ENCODE measurements around the gene LRP1B.

The LRP1B gene

DNA sequence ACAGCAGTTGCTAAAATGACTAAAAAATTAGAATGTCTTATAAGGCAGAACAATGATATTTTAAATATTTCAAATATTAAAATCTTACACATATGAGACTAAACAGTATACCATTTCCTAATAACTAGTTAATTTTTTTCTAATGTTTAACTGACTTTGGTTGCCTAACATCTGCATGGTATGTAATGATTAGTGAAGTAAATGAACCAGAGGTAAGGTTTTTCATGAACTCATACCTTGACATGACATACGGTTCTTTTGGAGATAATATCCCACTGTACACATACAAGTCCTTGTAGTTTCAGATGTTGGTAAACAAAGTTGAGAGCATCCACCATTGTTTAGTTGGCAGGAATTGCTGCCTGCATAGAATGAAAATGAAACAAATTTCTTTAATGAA lies 1360.2 kb downstream of the LRP1B start:
- in situ Hi-C loops (cut with HindIII; ENCODE audit: low sequenced_read_pairs) = no loop called here

DNA sequence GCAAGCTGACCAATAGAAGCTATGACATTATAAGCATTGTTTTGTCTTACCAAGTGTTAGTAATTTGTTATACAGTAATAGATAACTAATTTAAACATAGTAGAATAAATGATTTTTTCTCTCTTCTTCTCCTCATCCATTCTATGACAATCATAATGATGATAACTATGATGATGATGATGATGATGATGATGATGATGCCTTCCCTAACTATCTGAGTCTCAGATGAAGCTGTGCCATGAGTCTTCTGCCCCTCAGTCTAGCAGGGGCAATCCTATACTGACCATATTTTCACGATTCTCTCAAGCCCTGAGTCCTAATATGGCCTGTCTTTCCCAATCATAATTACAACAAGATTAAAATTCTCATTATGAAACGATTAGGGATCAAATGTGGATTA lies 1369.0 kb downstream of the LRP1B start:
- in situ Hi-C loops (cut with HindIII; ENCODE audit: low sequenced_read_pairs) = no loop called here

DNA sequence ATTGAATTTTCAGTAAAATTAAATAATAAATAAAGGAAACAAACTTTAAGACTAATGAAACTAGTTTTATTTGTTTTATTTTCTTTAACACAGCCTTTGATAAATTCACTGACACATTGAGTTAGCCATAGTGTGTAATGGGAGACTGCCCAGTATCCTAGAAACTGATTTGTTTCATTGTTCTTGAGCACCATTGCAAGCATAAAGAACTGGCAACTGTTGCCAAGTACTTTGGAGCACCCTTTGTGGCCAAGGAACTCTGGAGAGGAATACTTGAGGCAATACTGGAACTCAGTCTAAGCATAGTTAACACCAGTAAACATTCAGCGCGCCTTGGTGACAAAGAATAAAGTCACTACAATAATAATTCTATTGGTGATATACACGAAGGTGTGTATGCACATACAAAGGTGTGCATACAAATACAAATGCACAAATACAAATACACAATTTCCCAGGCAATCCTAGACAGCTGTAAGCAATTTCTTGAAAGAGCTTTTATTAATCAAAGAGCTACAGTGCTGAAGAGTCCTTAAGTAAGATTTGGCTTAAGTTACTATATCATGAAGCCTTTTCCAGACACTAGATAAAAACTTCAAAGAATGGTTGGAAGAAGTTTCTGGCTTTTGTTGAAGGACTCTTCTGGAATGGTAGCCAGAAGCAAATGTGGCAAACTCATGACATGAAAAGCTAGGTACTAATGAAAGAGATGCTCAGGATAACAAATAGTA lies 1371.2 kb downstream of the LRP1B start:
- in situ Hi-C loops (cut with HindIII; ENCODE audit: low sequenced_read_pairs) = no loop called here

DNA sequence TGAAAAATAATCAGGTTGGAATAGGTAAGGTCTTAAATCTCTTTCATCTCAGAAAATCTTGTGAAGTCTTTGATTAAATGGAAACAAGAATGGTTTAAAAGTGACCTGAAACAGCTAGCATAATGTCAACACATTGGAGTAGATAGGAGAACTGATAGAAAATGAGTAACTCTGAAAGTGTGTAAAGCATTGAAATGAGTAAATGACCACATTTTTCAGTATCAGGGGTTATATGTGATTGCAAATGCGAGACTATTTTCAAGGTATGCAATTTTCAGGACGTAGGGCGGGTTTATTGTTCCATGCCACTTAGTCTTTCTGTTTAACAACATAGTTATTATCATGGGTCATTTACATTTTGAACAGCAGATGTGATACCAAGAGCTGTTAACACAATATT lies 1383.2 kb downstream of the LRP1B start:
- in situ Hi-C loops (cut with HindIII; ENCODE audit: low sequenced_read_pairs) = no loop called here

DNA sequence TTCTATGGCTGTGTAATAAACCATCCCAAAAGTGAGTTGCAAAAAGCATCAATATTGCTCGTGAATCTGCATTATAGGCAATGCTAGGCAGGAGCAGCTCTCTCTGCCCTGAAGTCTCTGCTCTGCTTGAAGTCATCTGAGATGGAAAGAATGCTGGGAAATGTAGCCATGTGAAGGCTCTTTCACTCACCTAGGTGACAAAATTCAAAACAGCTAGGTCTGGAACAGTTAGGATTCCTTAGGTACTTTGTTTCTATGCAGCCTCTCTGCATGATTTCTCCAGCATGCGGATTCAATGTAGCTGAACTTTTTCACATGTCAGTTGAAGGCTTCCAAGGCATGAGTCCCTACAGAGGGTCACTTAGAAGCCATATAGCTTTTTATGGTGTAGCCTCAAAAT lies 1383.7 kb downstream of the LRP1B start:
- in situ Hi-C loops (cut with HindIII; ENCODE audit: low sequenced_read_pairs) = no loop called here

DNA sequence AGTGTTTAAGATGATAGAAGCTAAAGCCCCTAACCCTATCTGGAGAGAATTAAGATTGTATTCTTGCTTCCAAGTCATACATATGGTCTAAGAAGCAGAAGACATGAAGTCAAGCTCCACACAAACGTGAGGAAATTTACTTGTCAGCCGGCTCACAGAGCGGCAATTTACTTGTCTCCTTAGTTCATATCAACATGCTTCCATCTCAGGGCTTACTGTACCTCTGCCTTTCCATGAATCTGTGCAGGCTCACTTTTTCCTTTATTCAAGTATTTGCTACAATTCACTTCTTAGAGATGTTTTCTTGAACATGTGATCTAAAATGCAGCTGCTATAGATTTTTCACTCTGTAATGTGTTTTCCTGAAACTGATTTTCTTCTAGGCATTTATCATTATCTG lies 1386.4 kb downstream of the LRP1B start:
- in situ Hi-C loops (cut with HindIII; ENCODE audit: low sequenced_read_pairs) = no loop called here

DNA sequence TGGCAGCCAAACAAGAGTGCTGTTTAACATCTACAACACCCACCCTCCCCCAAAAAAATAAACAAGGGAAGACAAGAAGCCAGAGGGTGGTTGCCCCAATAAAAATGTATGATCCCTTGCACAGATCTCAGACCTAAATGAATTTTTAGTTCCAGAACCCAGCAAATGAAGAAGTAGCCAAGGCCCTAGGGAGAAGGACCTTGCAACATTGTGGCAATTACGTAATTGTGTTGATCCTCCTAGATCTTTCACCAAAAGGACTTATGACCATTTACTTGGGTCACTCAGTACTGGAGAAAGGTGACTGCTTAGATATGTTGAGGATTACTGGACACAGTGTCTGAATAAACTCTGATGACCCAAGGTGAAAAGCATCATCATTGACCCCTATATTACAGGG lies 1393.8 kb downstream of the LRP1B start:
- in situ Hi-C loops (cut with HindIII; ENCODE audit: low sequenced_read_pairs) = no loop called here

DNA sequence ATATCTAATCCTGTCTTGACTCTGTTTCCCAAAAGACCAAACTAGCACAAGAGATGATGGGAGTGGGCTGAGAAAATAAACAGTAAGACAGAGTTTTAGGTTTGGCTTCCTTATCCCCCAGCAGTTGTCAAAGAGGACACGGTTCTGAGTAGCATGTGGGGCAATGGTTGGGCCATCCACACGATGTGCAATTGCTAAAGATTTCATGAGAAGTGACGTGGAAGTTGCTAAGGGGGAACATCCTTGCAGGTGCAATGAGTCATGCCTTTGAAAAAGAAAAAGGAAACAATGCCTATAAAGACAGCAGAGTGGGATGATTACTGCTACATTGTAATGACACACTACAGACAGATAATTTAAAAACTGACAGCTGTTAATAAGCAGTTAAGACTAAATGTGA lies 1395.8 kb downstream of the LRP1B start:
- in situ Hi-C loops (cut with HindIII; ENCODE audit: low sequenced_read_pairs) = no loop called here

DNA sequence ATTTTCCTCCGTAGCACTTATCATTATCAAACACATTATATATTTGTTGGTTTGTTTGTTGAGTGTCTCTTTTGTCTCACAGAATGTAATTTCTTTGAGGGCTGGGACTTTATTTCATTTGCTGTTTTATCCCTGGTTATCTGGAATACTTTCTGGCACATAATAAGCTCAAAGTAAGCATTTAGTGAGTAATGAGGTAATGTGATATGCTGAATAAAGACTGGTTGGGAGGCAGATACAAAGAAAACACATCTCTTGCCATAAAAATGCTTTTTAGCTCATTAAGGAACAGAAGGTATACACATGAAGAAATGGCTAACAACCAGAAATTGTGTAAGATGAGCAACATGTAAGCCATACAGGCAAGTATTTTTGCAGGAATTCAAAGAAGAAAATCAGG lies 1411.8 kb downstream of the LRP1B start:
- in situ Hi-C loops (cut with HindIII; ENCODE audit: low sequenced_read_pairs) = no loop called here

DNA sequence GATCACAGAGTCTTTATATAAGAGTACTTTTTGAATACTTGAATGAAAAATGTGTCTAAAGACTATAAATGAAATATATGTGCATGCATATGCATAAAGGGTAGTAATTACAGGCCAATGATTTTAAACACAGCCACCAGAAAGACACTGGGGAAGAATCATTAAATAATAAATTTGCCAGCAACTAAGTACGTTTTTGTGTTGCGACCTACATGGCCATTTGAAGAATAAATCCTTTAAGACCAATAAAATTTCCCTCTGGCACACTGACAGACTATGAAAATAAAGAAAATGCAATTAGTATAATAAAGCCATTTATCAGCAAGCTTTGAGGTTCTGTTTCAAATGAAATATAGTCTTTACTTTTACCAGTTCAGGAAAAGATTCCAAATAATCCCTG lies 1413.3 kb downstream of the LRP1B start:
- in situ Hi-C loops (cut with HindIII; ENCODE audit: low sequenced_read_pairs) = no loop called here

DNA sequence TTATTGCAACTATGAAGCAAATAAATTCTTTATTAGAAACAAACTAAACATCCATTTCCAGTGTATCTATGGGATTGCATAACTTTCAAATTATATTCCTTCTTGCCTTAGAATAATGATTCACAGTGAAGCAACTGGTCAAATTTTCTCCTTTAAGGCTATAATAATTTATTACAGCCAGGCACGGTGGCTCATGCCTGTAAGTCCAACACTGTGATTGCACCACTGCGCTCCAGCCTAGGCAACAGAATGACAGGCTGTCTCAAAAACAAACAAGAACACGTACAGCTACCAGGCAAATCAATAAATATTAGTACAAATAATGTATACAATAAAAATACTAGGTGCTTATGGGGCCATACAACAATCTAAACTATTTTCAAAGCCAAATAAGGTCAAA lies 1416.2 kb downstream of the LRP1B start:
- in situ Hi-C loops (cut with HindIII; ENCODE audit: low sequenced_read_pairs) = no loop called here

DNA sequence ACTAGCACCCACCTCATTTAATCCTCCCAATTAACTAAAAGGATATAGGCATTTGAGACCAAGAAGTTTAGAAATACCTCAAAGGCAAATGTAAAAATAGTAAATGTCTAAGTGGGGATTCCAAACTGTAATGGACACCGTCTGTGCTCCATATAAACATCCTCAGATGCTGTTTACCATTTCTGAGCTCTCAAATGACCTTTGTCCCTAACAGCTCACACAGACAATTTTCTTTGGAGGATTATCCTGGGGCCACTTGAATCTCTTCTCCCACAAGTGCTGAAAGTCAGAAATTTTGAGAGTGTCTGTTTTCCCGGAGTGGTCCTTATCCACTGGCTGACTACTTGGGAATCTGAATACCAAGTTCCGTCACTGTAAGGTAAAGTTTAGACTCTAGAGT lies 1418.9 kb downstream of the LRP1B start:
- in situ Hi-C loops (cut with HindIII; ENCODE audit: low sequenced_read_pairs) = no loop called here

DNA sequence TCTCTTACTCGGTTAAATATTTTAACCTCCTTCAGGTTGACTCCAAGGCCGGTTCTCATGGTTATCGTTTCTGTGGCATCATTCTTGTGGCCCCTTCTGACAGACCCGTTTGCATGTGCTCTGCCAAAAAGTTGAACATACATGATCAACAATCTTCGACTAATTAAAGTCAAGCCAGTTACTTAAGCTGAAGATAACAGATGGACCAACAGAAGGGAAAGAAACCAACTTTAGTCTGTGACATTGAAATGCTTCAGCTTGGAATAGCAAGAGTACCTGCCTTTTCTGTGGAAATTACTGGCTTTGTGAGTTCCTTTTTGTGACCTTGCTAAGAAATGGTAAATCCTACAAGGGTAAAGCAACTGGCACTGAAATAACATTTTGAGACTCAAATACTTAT lies 1429.1 kb downstream of the LRP1B start:
- in situ Hi-C loops (cut with HindIII; ENCODE audit: low sequenced_read_pairs) = no loop called here

DNA sequence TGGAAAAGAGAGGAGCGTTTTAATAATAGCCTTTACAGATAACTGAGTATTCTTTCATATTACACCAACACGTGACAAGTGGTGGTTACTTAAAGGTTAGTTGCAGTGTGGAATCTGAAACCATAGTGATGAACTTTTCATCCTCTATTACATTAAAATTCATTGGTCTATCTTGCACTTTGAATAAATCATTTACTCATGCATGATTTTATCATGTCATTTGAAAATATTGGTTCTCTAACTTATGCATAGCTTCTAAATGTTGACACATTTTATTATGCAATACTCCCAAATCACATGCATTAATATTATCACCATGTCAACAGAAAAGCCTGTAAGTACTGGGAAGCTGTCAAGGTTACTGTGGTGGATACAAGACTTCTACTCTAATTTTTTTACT lies 1432.2 kb downstream of the LRP1B start:
- in situ Hi-C loops (cut with HindIII; ENCODE audit: low sequenced_read_pairs) = no loop called here

DNA sequence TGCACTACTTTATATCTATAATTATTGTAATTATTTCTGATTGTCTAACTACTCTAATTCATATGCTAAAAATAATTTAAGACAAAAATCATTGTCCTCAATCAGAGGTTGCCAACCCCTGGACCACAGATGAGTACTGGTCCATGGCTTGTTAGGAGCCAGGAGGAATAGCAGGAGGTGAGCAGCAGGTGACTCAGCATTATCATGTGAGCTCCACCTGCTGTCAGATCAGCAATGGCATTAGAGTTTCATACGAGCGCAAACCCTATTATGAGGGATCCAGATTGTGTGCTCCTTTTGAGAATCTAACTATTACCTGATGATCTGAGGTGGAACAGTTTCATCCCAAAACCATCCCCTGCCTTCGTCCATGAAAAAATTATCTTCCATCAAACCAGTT lies 1434.4 kb downstream of the LRP1B start:
- in situ Hi-C loops (cut with HindIII; ENCODE audit: low sequenced_read_pairs) = no loop called here

DNA sequence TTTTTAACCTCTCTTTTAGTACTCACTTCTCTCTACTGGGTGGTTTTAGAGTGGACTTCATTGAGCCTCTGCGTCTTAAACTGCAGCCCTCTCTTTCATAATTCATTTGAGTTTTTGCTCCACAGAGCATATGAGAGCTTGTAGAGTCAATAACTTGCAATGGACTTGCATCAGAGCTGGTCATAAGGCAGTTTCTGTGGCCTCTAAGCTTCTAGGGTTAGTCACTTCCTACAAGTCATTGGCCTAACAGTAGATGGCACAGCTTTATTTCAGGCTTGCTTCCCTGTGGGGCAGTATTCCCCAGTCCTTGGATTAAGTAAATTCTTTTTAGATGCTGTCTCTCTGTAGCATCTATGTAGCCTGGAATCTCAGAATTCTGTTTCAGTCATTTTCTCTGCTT lies 1435.7 kb downstream of the LRP1B start:
- in situ Hi-C loops (cut with HindIII; ENCODE audit: low sequenced_read_pairs) = no loop called here

DNA sequence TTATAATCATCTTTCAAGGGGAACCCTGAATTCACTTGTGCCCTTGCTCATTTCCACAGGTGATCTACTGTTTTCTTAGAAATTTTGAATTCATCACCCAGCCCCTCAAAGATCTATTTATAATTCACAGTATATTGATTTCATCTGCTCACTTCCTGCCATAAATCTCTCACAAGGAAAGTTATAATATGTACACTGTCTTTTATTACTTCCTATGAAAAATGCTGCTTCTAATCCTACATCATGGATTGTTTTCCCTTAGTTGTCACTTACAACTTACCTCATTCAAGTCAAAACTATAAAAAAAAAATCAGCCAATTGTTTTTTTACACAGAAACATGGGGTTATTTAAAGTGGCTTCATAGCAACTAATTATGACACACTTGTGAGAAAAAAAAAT lies 1443.0 kb downstream of the LRP1B start:
- in situ Hi-C loops (cut with HindIII; ENCODE audit: low sequenced_read_pairs) = no loop called here

DNA sequence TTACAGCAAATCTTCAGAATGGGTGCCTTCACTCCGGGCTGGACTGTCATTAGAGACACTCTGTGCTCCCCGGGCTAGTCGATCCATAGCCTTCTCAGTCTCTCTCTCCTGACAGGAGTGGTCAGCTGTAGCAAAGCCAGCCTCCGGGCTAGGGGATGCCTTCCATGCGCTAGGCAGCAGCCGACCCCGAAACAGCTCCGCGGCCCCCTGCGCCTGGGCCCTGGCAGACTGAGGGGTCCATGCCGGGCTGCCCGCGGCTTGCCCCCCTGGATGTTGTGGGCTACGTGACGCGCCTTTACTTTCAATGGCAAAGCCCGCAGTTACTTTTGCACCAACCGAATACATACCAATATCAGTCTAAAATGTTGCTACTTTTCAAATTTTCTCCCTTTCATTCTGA lies 1447.2 kb downstream of the LRP1B start:
- in situ Hi-C loops (cut with HindIII; ENCODE audit: low sequenced_read_pairs) = no loop called here

DNA sequence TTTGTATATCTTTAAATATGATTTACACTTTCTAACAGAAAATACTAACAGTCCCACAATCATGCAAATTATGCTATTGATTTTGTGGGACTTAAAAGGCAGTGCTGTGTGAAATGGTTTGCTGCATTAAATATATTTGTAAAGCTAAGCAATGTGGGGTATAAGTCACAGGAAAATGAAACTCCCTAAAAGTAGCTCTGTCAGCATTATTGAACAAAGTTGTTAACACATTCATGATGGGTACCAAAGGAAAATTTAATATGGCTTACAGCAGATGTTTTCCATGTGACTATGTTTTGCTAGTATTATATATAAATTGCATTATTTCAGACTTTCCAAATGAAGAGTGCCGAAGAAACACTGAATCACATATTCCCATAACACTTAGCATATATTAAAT lies 1450.0 kb downstream of the LRP1B start:
- in situ Hi-C loops (cut with HindIII; ENCODE audit: low sequenced_read_pairs) = no loop called here

DNA sequence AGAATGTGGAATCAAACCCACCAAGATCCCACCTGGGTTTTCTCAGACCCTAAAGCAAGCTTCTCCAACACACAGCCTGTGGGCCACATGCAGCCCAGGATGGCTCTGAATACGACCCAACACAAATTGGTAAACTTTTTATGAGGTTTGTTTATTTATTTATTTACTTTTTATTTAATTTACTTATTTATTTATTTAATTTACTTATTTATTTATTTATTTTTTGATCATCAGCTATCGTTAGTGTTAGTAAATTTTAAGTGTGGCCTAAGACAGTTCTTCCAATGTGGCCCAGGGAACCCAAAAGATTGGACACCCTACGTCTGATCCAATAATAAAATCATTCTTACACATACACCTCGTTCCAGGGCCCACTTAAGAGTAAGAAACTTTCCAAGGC lies 1451.1 kb downstream of the LRP1B start:
- in situ Hi-C loops (cut with HindIII; ENCODE audit: low sequenced_read_pairs) = no loop called here

DNA sequence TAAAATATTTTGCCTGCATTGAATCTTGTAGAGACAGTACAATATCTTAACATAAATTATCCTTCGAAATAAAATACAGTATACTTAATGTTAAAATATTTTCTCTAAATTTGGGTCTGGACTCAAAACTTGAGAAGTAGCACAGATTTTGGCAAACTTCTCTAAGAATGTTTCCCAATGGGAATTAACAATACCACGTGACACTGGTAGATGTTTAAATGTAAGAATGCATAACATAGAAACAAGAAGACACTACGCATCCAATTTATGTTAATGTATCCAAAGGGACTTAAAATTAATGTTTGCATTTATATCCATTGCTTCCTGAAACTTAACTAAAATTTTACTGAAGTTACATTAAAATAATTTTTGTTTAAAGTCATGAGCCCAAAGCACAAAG lies 1460.9 kb downstream of the LRP1B start:
- in situ Hi-C loops (cut with HindIII; ENCODE audit: low sequenced_read_pairs) = no loop called here

DNA sequence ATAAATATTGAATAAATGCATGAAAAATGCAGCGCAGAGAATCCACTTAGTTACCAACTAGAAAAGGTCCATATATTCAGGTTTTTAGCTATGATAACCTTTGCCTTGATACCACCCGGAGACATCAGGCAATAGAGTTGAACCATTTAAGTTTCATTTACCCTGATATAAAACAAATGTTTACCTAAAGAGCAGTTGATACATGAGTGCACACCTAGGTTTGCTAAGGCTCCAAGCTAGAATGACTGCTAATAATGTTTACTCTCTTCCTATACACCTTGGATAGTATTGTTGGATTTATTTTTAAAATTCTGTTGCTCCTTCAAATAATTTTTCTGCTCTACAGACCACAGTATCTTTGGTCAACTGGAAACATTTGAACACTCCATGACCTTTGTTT lies 1463.6 kb downstream of the LRP1B start:
- in situ Hi-C loops (cut with HindIII; ENCODE audit: low sequenced_read_pairs) = no loop called here

DNA sequence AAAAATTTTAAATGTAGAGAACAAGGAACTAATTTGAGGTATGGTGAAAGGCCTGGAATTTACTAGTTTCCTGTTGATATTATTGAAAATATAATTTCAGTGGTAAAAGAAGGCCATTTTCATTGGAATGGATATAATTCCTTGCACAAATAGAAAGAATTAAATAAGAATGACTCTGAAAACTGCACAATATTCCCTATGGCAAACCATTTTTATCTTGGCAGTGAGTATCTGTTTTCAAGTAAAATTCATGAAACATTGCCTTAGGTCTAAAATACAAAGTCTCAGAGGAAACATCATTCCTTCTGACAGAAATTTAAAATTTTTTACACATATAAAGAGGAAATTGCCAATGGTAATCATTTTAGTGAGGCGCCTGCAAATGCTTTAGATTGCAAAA lies 1468.3 kb downstream of the LRP1B start:
- in situ Hi-C loops (cut with HindIII; ENCODE audit: low sequenced_read_pairs) = no loop called here

Measured in endothelial cell of hepatic sinusoid (primary cell).